Lung (tissue), 12 donors: ENCODE measurements around the gene PLA2G2A. TPM values are rescaled to one million over a fixed set of nuclear protein-coding genes. Genes with fewer than 3 reads are reported as not detected.

Experiments used
- ATAC-seq: fragments of 200-7000 bp; cut with Tn5 transposase; one replicate; pipeline ENCODE4 v1.9.1; 2020; ENCODE audit warnings: moderate number of reproducible peaks; ENCODE audit not compliant: insufficient read depth, low FRiP score
- DNase-seq, 3 donors: peaks; one replicate each; pipeline ENCODE4 v3.0.0-alpha.2; 2013 to 2017
- H3K27ac ChIP-seq, 2 donors: one replicate each; pipeline ENCODE4 v1.5.1; 2013; ENCODE audit warnings: mild to moderate bottlenecking in 2 of 2, moderate library complexity in 2 of 2, control low read depth in 1 of 2, inconsistent platforms in 1 of 2, low read depth in 1 of 2, low read length in 1 of 2
- H3K27me3 ChIP-seq, 3 donors: one replicate each; pipeline ENCODE4 v1.5.1; 2013; ENCODE audit warnings: low read length in 2 of 3; ENCODE audit not compliant: control insufficient read depth in 3 of 3, insufficient read depth in 3 of 3
- H3K36me3 ChIP-seq, 4 donors: one replicate each; pipeline ENCODE4 v1.5.1; 2013; ENCODE audit warnings: low read length in 4 of 4, mild to moderate bottlenecking in 1 of 4, moderate library complexity in 1 of 4; ENCODE audit not compliant: control insufficient read depth in 4 of 4, insufficient read depth in 4 of 4
- H3K4me1 ChIP-seq, 5 donors: one replicate each; pipeline ENCODE4 v1.5.1; 2013; ENCODE audit warnings: low read length in 5 of 5, mild to moderate bottlenecking in 2 of 5, moderate library complexity in 1 of 5; ENCODE audit not compliant: control insufficient read depth in 5 of 5, insufficient read depth in 5 of 5
- H3K4me3 ChIP-seq: one replicate; pipeline ENCODE4 v1.5.1; 2013; ENCODE audit warnings: mild to moderate bottlenecking, control low read depth, moderate library complexity
- H3K9ac ChIP-seq, 2 donors: one replicate each; pipeline ENCODE4 v1.5.1; 2013; ENCODE audit warnings: low read length in 2 of 2, control low read depth in 1 of 2; ENCODE audit not compliant: insufficient read depth in 1 of 2
- H3K9me3 ChIP-seq, 4 donors: one replicate each; pipeline ENCODE4 v1.5.1; 2013; ENCODE audit warnings: low read length in 3 of 4, mild to moderate bottlenecking in 1 of 4, moderate library complexity in 1 of 4; ENCODE audit not compliant: control insufficient read depth in 4 of 4, insufficient read depth in 3 of 4
- WGBS, 2 donors: extraction: QIAGEN DNeasy Blood & Tissue Kit; methylation state at CpG; one replicate each; pipeline ENCODE4 v1.1.7; 2013; 5-methylcytosine and 5-hydroxymethylcytosine counted together
- polyA plus RNA-seq, 2 donors: library from polyadenylated mRNA; stranded (reverse); fragments of 200-250 nt; gene quantifications; one replicate each; pipeline ENCODE4 v1.2.1, GENCODE V29; 2013
- total RNA-seq, 2 donors: library from RNA; depleted of rRNA in 1 of 2; stranded (reverse); fragments of >200 nt in 1 of 2; gene quantifications; one replicate each; pipeline ENCODE4 v1.2.1, GENCODE V29; 2014 to 2021
- TF ChIP-seq, protein P1 (sequence below): IDR thresholded peaks from 2 replicates; pipeline ENCODE4 v1.5.1; 2012; ENCODE audit warnings: mild to moderate bottlenecking; ENCODE audit errors: control extremely low read depth, extremely low read depth
- donor health status: control.
- donor health status: control.
- donor health status: Bipolar disorder and iron deficiency.
- donor health status: healthy.
- donor health status: DM: yes; HTN: yes; CAD: no.

The PLA2G2A gene
- total and polyA plus RNA-seq, 4 donors, result 1.8 to 168 (median 31.3) TPM

DNA sequence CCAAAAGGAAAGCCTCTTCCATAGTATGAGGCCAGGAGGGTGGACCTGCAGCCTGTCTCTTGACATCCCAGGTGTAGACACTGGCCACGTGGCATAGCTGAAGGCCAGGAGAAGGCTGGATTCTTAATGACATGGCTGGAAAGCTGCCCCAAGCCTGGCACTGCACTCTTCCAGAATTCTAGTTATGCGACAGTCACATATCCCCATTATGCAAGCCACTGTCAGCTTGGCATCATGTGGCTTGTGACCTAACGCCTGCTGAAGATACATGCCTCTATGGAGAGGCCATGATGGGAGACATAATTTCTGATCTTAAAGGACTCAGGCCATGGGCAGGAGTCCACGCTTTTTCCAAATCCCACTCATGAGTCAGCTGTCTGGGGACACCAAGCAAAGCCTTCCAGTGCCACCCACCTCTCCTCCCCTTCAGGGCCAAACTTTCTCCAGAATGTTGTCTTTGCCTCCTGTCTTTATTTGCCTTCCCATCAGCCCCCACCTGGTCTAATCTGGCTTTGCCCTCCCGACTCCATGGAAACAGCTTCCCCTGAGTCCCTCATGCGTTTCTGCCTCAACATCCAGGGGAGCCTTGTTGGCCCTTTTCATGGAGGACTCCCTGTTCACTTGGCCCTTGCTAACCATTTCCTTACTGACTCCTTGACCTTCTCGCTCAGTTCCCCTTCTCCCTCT is 3.0 kb downstream of the PLA2G2A start:
- Histone ChIP-seq H3K27me3 (peaks cover 0 to 3% (median 0%) of the 10 kb centered on the region in 3 donors), H3K9me3 (peaks cover 0 to 1% (median 0%) of the 10 kb centered on the region in 4 donors), H3K27ac (no peak overlapping the region), H3K4me1 (peaks cover 0 to 24% (median 0%) of the 10 kb centered on the region in 5 donors), H3K36me3 (no peaks in the 10 kb centered on the region), H3K9ac (no peak overlapping the region), H3K4me3 (no peak overlapping the region)
- ATAC-seq (no peak), DNase-seq (no peak)
- TF ChIP-seq, protein P1, sequence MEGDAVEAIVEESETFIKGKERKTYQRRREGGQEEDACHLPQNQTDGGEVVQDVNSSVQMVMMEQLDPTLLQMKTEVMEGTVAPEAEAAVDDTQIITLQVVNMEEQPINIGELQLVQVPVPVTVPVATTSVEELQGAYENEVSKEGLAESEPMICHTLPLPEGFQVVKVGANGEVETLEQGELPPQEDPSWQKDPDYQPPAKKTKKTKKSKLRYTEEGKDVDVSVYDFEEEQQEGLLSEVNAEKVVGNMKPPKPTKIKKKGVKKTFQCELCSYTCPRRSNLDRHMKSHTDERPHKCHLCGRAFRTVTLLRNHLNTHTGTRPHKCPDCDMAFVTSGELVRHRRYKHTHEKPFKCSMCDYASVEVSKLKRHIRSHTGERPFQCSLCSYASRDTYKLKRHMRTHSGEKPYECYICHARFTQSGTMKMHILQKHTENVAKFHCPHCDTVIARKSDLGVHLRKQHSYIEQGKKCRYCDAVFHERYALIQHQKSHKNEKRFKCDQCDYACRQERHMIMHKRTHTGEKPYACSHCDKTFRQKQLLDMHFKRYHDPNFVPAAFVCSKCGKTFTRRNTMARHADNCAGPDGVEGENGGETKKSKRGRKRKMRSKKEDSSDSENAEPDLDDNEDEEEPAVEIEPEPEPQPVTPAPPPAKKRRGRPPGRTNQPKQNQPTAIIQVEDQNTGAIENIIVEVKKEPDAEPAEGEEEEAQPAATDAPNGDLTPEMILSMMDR, result no peak
- 90 to 93% methylated on average over 7 of the region's 7 CpGs for WGBS, 2 donors

DNA sequence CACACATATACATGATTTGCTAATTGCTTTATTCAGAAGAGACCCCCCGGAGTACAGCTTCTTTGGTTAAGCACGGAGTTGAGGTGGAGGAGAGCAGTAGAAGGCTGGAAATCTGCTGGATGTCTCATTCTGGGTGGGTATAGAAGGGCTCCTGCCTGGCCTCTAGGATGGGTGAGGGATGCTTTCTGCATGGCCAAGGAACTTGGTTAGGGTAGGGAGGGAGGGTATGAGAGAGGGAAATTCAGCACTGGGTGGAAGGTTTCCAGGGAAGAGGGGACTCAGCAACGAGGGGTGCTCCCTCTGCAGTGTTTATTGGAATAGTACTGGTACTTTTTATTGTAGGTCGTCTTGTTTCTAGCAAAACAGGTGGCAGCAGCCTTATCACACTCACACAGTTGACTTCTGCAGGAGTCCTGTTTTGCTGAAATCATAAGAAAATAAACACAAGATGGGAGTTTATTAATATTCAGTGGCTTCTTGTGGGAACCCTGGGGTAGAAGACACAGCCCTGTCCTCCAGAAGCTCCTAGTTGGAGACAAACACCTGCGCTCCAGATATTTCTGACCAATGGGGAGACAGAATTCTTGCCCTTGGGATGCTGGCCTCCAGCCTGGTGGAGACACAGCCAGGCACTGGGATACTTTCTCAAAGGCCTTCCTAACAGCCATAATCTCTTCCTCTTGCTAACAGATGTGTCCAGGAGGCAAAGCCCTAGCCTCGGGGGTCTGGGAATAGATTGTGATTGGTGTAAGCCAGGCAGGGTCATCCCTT is 3.8 kb downstream of the PLA2G2A start:
- Histone ChIP-seq H3K36me3 (no peaks in the 10 kb centered on the region), H3K9ac (no peak overlapping the region), H3K27ac (no peak overlapping the region), H3K9me3 (peaks cover 0 to 1% (median 0%) of the 10 kb centered on the region in 4 donors), H3K4me1 (peaks cover 0 to 20% (median 0%) of the 10 kb centered on the region in 5 donors), H3K4me3 (no peak overlapping the region), H3K27me3 (peaks cover 0 to 3% (median 2%) of the 10 kb centered on the region in 3 donors)
- TF ChIP-seq, protein P1, result no peak
- DNase-seq, result no peak
- no peak for ATAC-seq
- WGBS, 2 donors, result 53 to 61% methylated on average over 6 of the region's 6 CpGs

DNA sequence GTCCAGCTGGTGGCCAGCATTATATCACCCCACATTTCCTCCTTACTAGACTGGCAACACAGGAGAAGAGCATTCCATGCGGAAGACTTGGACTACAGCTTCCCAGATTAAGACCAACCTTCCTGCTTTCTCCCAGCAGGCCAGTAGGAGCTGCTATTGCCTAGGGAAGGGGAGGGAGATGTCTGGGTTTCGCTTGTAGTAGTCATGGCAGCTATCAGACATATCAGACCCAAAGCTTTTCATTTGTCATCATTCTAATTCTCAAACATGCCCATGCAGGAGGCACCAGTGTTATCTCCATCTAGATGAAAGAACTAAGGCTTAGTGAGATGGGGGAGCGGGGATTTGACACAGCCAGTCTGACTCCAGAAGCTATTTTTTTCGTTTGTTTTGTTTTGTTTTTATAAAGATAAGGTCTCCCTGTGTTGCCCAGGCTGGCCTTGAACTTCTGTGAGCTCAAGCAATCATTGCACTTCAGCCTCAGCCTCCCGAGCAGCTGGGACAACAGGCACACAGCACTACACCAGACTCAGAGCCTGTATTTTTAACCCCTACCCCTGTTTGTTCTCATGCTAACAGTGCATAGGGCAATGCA is 4.5 kb downstream of the PLA2G2A start:
- 17 to 36% methylated on average over 5 of the region's 5 CpGs for WGBS, 2 donors
- peak; percentile 63 to 76 (median 73) for DNase-seq

More for the DNA sequence above, 4.5 kb downstream of the PLA2G2A start:
- Histone ChIP-seq H3K4me3 (no peak overlapping the region), H3K27ac (no peak overlapping the region), H3K27me3 (peaks cover 0 to 3% (median 2%) of the 10 kb centered on the region in 3 donors), H3K9ac (no peak overlapping the region), H3K9me3 (peaks cover 0 to 1% (median 0%) of the 10 kb centered on the region in 4 donors), H3K36me3 (no peaks in the 10 kb centered on the region), H3K4me1 (peaks cover 0 to 13% (median 0%) of the 10 kb centered on the region in 5 donors)
- peak; percentile 47 for ATAC-seq
- TF ChIP-seq, protein P1, result peak; percentile 89
